ENCODE results near the gene MIAT. TPM values are rescaled to one million over a fixed set of nuclear protein-coding genes. Genes with fewer than 3 reads are reported as not detected.

Gene MIAT
- total and polyA plus RNA-seq, 11 donors = 0.12 to 2.7 (median 0.47) TPM

GRCh38 chr22:26691377-26691716, 34.0 kb downstream of the MIAT start:
- peaks cover 0 to 15% (median 1%) of the 10 kb centered on the region in 12 donors for H3K4me1 ChIP-seq
- no peak overlapping the region for H3K4me3 ChIP-seq
- 63 to 88% (median 74%) methylated on average over 5 to 6 of the region's 6 CpGs for WGBS, 4 donors
- TF ChIP-seq CTCF (IDR thresholded peaks at IDR 0.05) = no peak
- no peak for TF ChIP-seq POLR2A (IDR thresholded peaks at IDR 0.05)
- no peak overlapping the region for H3K27ac ChIP-seq
- H3K27me3 ChIP-seq = no peaks in the 10 kb centered on the region
- intact Hi-C loops (cut with DNase I) = no loop called here
- peaks cover 0 to 6% (median 0%) of the 10 kb centered on the region in 12 donors for H3K9me3 ChIP-seq
- ATAC-seq (no peak), DNase-seq (no peak)
- peaks cover 0 to 19% (median 4%) of the 10 kb centered on the region in 9 donors for H3K36me3 ChIP-seq

DNA sequence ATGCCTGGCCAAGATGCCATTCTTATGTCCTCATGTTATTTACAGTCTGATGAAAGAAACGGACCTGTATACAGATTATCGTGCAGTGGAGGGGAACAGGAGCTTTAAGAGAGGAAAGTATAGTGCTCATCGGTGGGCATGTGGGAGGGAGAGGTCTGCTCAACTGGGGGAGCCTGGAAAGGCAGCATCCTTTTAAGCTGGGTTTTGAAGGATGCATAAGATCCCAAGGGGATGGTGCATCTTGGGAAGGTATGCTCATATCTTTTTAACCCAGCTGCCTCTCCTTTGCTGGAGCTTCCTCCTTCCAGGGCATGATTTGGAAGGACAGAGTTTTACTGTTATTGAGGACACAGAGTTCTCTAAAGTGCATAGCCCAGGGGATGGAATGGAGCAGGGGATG, 34.8 kb downstream of the MIAT start:
- peaks cover 0 to 15% (median 1%) of the 10 kb centered on the region in 12 donors for H3K4me1 ChIP-seq
- H3K9me3 ChIP-seq = peaks cover 0 to 6% (median 0%) of the 10 kb centered on the region in 12 donors
- peaks cover 0 to 19% (median 6%) of the 10 kb centered on the region in 9 donors for H3K36me3 ChIP-seq
- WGBS, 4 donors = 93 to 98% (median 96%) methylated on average over 3 of the region's 3 CpGs
- no peak for ATAC-seq
- intact Hi-C loops (cut with DNase I) = no loop called here
- no peak overlapping the region for H3K4me3 ChIP-seq
- DNase-seq = no peak
- H3K27me3 ChIP-seq = no peaks in the 10 kb centered on the region
- H3K27ac ChIP-seq = no peak overlapping the region
- TF ChIP-seq POLR2A (IDR thresholded peaks at IDR 0.05) (no peak), CTCF (IDR thresholded peaks at IDR 0.05) (no peak)

DNA sequence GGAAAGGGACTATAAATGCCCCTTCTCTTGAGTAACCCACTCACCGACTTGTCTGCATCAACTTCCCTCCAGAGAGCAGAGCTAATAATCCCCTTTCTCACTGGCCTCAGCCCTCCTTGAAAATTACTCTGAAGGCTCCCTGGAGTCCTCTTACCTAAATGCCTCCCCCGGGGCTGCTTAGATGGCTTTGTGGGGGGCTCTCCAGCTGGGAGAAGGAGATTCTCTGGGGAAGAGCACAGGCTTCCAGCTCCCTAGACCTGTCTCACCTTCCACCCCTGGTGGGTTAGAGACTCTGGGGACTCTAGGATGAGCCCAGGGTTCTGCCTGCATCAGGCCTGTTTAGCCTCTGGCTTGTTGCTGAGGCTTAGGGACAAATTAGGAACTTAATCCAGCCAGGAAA, 39.8 kb downstream of the MIAT start:
- TF ChIP-seq CTCF (IDR thresholded peaks at IDR 0.05) (no peak), POLR2A (IDR thresholded peaks at IDR 0.05) (no peak)
- peaks cover 0 to 46% (median 15%) of the 10 kb centered on the region in 9 donors for H3K36me3 ChIP-seq
- WGBS, 4 donors = 81 to 93% (median 87%) methylated on average over 2 of the region's 2 CpGs

DNA sequence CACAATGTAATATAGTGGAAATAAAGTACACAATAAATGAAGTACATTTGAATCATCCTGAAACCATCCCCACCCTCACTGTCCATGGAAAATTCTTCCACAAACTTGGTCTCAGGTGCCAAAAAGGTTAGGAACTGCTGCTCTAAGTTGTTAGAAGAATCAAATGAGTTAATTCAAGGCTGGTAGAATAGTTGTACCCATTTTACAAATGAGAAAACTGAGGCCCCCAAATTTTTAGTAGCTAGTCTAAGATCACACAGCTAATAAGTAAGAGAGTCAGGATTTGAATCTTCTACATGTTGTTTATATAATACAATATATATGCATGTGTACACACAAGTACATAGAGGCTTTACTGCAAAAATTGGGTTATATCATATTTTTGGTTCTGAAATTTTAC, 43.1 kb downstream of the MIAT start:
- ATAC-seq (no peak), DNase-seq (no peak)
- TF ChIP-seq POLR2A (IDR thresholded peaks at IDR 0.05) (no peak), CTCF (IDR thresholded peaks at IDR 0.05) (no peak)
- no peaks in the 10 kb centered on the region for H3K4me1 ChIP-seq
- H3K9me3 ChIP-seq = peaks cover 0 to 12% (median 0%) of the 10 kb centered on the region in 12 donors
- H3K27ac ChIP-seq = no peak overlapping the region
- intact Hi-C loops (cut with DNase I) = no loop called here
- no peaks in the 10 kb centered on the region for H3K27me3 ChIP-seq
- H3K4me3 ChIP-seq = no peak overlapping the region
- H3K36me3 ChIP-seq = peaks cover 0 to 33% (median 15%) of the 10 kb centered on the region in 9 donors

More for the DNA sequence above, 39.8 kb downstream of the MIAT start:
- DNase-seq (no peak), ATAC-seq (no peak)
- H3K9me3 ChIP-seq = peaks cover 0 to 18% (median 0%) of the 10 kb centered on the region in 12 donors
- H3K27ac ChIP-seq = no peak overlapping the region
- intact Hi-C loops (cut with DNase I) = no loop called here
- no peaks in the 10 kb centered on the region for H3K27me3 ChIP-seq
- H3K4me3 ChIP-seq = no peak overlapping the region
- H3K4me1 ChIP-seq = no peaks in the 10 kb centered on the region

All from heart left ventricle (tissue), 16 donors.